ENCODE data around the gene MBD3L4. TPM values are rescaled to one million over a fixed set of nuclear protein-coding genes. Genes with fewer than 3 reads are reported as not detected.

MBD3L4 gene
- total RNA-seq, 1 experiment from 2014 or later = not detected

GRCh38 chr19:7069904-7070226, 29.9 kb upstream of the MBD3L4 start:
- Histone ChIP-seq H2AFZ (ENCODE audit: low read depth, low read length, poor library complexity, severe bottlenecking) (peak overlapping the region; percentile 99), H4K20me1 (ENCODE audit: insufficient read depth) (no peaks in the 10 kb centered on the region), H3K4me1 (ENCODE audit: control insufficient read depth in 1 of 2, insufficient read depth in 2 of 2, low read length in 2 of 2) (peaks cover 8 to 11% of the 10 kb centered on the region in 2 experiments; a peak in 3 of 4 replicates), H3K79me2 (ENCODE audit: insufficient read depth, low read length) (peaks cover 18% of the 10 kb centered on the region), H3K27ac (ENCODE audit: low read depth, low read length) (peak overlapping the region; percentile 75), H3K27me3 (ENCODE audit: insufficient read depth, low read length) (no peaks in the 10 kb centered on the region), H3K9me2 (ENCODE audit: insufficient read depth) (no peaks in the 10 kb centered on the region), H3K9ac (ENCODE audit: low read length) (peak overlapping the region; percentile 74), H3K4me3 (replicated peaks in 1 of 2; ENCODE audit: low read depth in 1 of 2, low read length in 2 of 2) (peak overlapping the region; percentile 79 to 96), H3K4me2 (ENCODE audit: low read length) (peak overlapping the region; percentile 92), H3K9me3 (ENCODE audit: control insufficient read depth in 1 of 2, insufficient read depth in 1 of 2, low read depth in 1 of 2, low read length in 2 of 2) (no peaks in the 10 kb centered on the region), H3K36me3 (ENCODE audit: control insufficient read depth in 1 of 2, insufficient read depth in 2 of 2, low read length in 2 of 2) (peaks cover 17 to 24% of the 10 kb centered on the region in 2 experiments)
- ATAC-seq (no peak; the same call in 1 of the 2 replicates), DNase-seq (ENCODE audit: low read depth, low spot score) (no peak)
- BruUV-seq (replicated peaks) = no TSS peak
- TF ChIP-seq ELF1 (IDR thresholded peaks at IDR 0.05; ENCODE audit: borderline replicate concordance, low read depth) (no peak), MAX (IDR thresholded peaks at IDR 0.05) (no peak), CBX3 (IDR thresholded peaks at IDR 0.05; ENCODE audit: low read depth) (no peak), TCF7L2 (IDR thresholded peaks at IDR 0.05; ENCODE audit: borderline replicate concordance, extremely low read depth, insufficient read depth, insufficient read length) (no peak), ZBTB33 (IDR thresholded peaks at IDR 0.05; ENCODE audit: extremely low read depth, insufficient replicate concordance, low read length) (no peak), FOSL1 (IDR thresholded peaks at IDR 0.05; ENCODE audit: low read depth) (no peak), SRF (IDR thresholded peaks at IDR 0.05; ENCODE audit: low read depth) (no peak), YY1 (IDR thresholded peaks at IDR 0.05; ENCODE audit: extremely low read depth, insufficient replicate concordance, low read depth, low read length) (no peak), POLR2A (IDR thresholded peaks at IDR 0.05; ENCODE audit: borderline replicate concordance, extremely low read depth, insufficient read depth, insufficient read length) (no peak), ZFX (IDR thresholded peaks at IDR 0.05) (no peak; the same call in 1 of the 2 replicates), CTCF (IDR thresholded peaks at IDR 0.05 in 2 of 3, conservative IDR thresholded peaks at IDR 0.05 in 1 of 3; ENCODE audit: borderline replicate concordance in 1 of 3, insufficient read depth in 1 of 3, low read depth in 2 of 3, low read length in 2 of 3) (no peak), SIN3A (IDR thresholded peaks at IDR 0.05; ENCODE audit: low read depth) (no peak), ATF3 (IDR thresholded peaks at IDR 0.05) (no peak), SP1 (IDR thresholded peaks at IDR 0.05; ENCODE audit: low read depth) (no peak), JUND (IDR thresholded peaks at IDR 0.05) (no peak)
- intact Hi-C loops (cut with micrococcal nuclease) = loop anchor here (1.0 kb wide), 1 partner anchor 28 kb away; no protein-coding TSS in a partner anchor
- ChIA-PET RAD21 (ENCODE audit: low non-redundant PET in 1 of 2, low total read pairs in 2 of 2, uncharacterized antibody in 2 of 2, unreplicated experiment in 2 of 2) (interaction anchor here in 1 of 2 experiments (0.6 kb wide), 2 partner anchors 271 to 1261 kb away, joined by 5 to 6 read pairs; no protein-coding TSS in a partner anchor), POLR2A (interaction anchor here (0.9 to 1.7 kb wide), 3 partner anchors 8 to 57 kb away, joined by 3 to 10 read pairs (median 3); no protein-coding TSS in a partner anchor), CTCF (interaction anchor here (0.8 to 1.3 kb wide), 2 partner anchors 57 to 944 kb away, joined by 3 read pairs; no protein-coding TSS in a partner anchor)
